Measurements from ENCODE around the gene PTH2. TPM values are rescaled to one million over a fixed set of nuclear protein-coding genes. Genes with fewer than 3 reads are reported as not detected.
A peak's percentile ranks its signal among the peaks of the same experiment; 100 is the strongest.

The PTH2 gene
- polyA plus RNA-seq, 3 donors = not detected

GRCh38 chr19:49403404-49404187 is 19.6 kb downstream of the PTH2 start:
- Histone ChIP-seq H4K20me1 (ENCODE audit: insufficient read depth, low read length) (no peaks in the 10 kb centered on the region), H3K9me3 (replicated peaks in 1 of 2; ENCODE audit: control insufficient read depth in 1 of 2, insufficient read depth in 1 of 2, low read length in 2 of 2) (no peaks in the 10 kb centered on the region), H3K4me1 (ENCODE audit: control insufficient read depth in 1 of 2, insufficient read depth in 2 of 2, low read length in 2 of 2) (peaks cover under 1 to 1% of the 10 kb centered on the region in 2 donors), H2AFZ (ENCODE audit: insufficient read depth, low read depth, low read length, poor library complexity, severe bottlenecking) (no peak overlapping the region), H3K36me3 (replicated peaks in 1 of 2; ENCODE audit: control insufficient read depth in 1 of 2, insufficient read depth in 2 of 2, low read length in 2 of 2) (no peaks in the 10 kb centered on the region), H3K27ac (ENCODE audit: low read depth in 1 of 2, low read length in 2 of 2) (no peak overlapping the region), H3K27me3 (ENCODE audit: control insufficient read depth in 2 of 2, insufficient read depth in 2 of 2, low read length in 2 of 2) (no peaks in the 10 kb centered on the region), H3K9ac (ENCODE audit: insufficient read depth, low read length, poor library complexity, severe bottlenecking) (no peak overlapping the region), H3K4me3 (replicated peaks in 1 of 3; ENCODE audit: low read depth in 2 of 3, low read length in 3 of 3) (no peak overlapping the region), H3K79me2 (ENCODE audit: insufficient read depth, low read length) (no peaks in the 10 kb centered on the region), H3K4me2 (replicated peaks; ENCODE audit: extremely low read depth, low read length, poor library complexity, severe bottlenecking) (no peak overlapping the region)
- Mint-ChIP-seq H3K27ac (peak overlapping the region in 2 of 7 donors; percentile 41 to 60), H3K27me3 (ENCODE audit: low read depth in 3 of 3) (peaks cover 5 to 7% (median 6%) of the 10 kb centered on the region in 3 donors), H3K4me3 (no peak overlapping the region), H3K9me3 (no peaks in the 10 kb centered on the region), H3K4me1 (peaks cover 4% of the 10 kb centered on the region), H3K36me3 (no peaks in the 10 kb centered on the region)
- DNase-seq = no peak
- TF ChIP-seq CTCF (IDR thresholded peaks at IDR 0.05) = no peak
- WGBS (ENCODE audit: insufficient coverage) = 55% methylated on average over 3 of the region's 7 CpGs
- intact Hi-C loops (cut with micrococcal nuclease) = no loop called here

GRCh38 chr19:49400029-49400428 is 23.2 kb downstream of the PTH2 start:
- Histone ChIP-seq H3K36me3 (replicated peaks in 1 of 2; ENCODE audit: control insufficient read depth in 1 of 2, insufficient read depth in 2 of 2, low read length in 2 of 2) (no peaks in the 10 kb centered on the region), H3K79me2 (ENCODE audit: insufficient read depth, low read length) (no peaks in the 10 kb centered on the region), H3K9me3 (replicated peaks in 1 of 2; ENCODE audit: control insufficient read depth in 1 of 2, insufficient read depth in 1 of 2, low read length in 2 of 2) (no peaks in the 10 kb centered on the region), H2AFZ (ENCODE audit: insufficient read depth, low read depth, low read length, poor library complexity, severe bottlenecking) (no peak overlapping the region), H3K4me2 (replicated peaks; ENCODE audit: extremely low read depth, low read length, poor library complexity, severe bottlenecking) (no peak overlapping the region), H3K4me1 (ENCODE audit: control insufficient read depth in 1 of 2, insufficient read depth in 2 of 2, low read length in 2 of 2) (no peaks in the 10 kb centered on the region), H4K20me1 (ENCODE audit: insufficient read depth, low read length) (no peaks in the 10 kb centered on the region), H3K4me3 (replicated peaks in 1 of 3; ENCODE audit: low read depth in 2 of 3, low read length in 3 of 3) (no peak overlapping the region), H3K27me3 (ENCODE audit: control insufficient read depth in 2 of 2, insufficient read depth in 2 of 2, low read length in 2 of 2) (no peaks in the 10 kb centered on the region), H3K9ac (ENCODE audit: insufficient read depth, low read length, poor library complexity, severe bottlenecking) (no peak overlapping the region), H3K27ac (ENCODE audit: low read depth in 1 of 2, low read length in 2 of 2) (no peak overlapping the region)
- Mint-ChIP-seq H3K27me3 (ENCODE audit: low read depth in 3 of 3) (peaks cover 2 to 4% (median 4%) of the 10 kb centered on the region in 3 donors), H3K4me1 (peaks cover 7% of the 10 kb centered on the region), H3K27ac (no peak overlapping the region), H3K9me3 (peaks cover 0 to 1% (median 0%) of the 10 kb centered on the region in 7 donors), H3K36me3 (no peaks in the 10 kb centered on the region), H3K4me3 (no peak overlapping the region)
- no peak for TF ChIP-seq CTCF (IDR thresholded peaks at IDR 0.05)
- no peak for DNase-seq
- intact Hi-C loops (cut with micrococcal nuclease) = no loop called here
- WGBS (ENCODE audit: insufficient coverage) = 93% methylated on average over 2 of the region's 6 CpGs
